Neural crest cell (in vitro differentiated cells): ENCODE results near the gene PLAAT5. TPM values are rescaled to one million over a fixed set of nuclear protein-coding genes. Genes with fewer than 3 reads are reported as not detected.
"Not testable (repeated sequence)": the region's sequence is repeated elsewhere in the genome, so short reads cannot be mapped to it uniquely, and the experiment has no call there.

Experiments
- DNase-seq: peaks from one replicate; pipeline ENCODE4 v3.0.0; 2021; ENCODE audit warnings: low read depth, mixed read lengths, low spot score
- H3K27ac Mint-ChIP-seq: one replicate; pipeline ENCODE4 v1.8.0; 2021; ENCODE audit warnings: mild to moderate bottlenecking, mixed read lengths; ENCODE audit not compliant: unreplicated experiment
- H3K27me3 Mint-ChIP-seq: 2 replicates; pipeline ENCODE4 v1.8.0; 2021; ENCODE audit warnings: low read depth, mild to moderate bottlenecking, mixed read lengths
- H3K36me3 Mint-ChIP-seq: 2 replicates; pipeline ENCODE4 v1.8.0; 2021; ENCODE audit warnings: low read depth, mild to moderate bottlenecking, mixed read lengths
- H3K4me1 Mint-ChIP-seq: 2 replicates; pipeline ENCODE4 v1.8.0; 2021; ENCODE audit warnings: mixed read lengths
- H3K4me3 Mint-ChIP-seq: one replicate; pipeline ENCODE4 v1.8.0; 2021; ENCODE audit warnings: mild to moderate bottlenecking, mixed read lengths
- H3K9me3 Mint-ChIP-seq: 2 replicates; pipeline ENCODE4 v1.8.0; 2021; ENCODE audit warnings: mixed read lengths
- total RNA-seq: library from RNA; stranded (reverse); gene quantifications from 2 replicates; pipeline ENCODE4 v1.2.1, GENCODE V29; 2021
- TF ChIP-seq, protein P1 (sequence below): fragments of 200-600 bp; sonication (generic); conservative IDR thresholded peaks from 2 replicates; pipeline ENCODE4 v1.5.0; 2021; ENCODE audit warnings: antibody characterized with exemption, mild to moderate bottlenecking

Gene PLAAT5
- total RNA-seq, 1 donor from 2014 or later = 0.77 TPM

DNA sequence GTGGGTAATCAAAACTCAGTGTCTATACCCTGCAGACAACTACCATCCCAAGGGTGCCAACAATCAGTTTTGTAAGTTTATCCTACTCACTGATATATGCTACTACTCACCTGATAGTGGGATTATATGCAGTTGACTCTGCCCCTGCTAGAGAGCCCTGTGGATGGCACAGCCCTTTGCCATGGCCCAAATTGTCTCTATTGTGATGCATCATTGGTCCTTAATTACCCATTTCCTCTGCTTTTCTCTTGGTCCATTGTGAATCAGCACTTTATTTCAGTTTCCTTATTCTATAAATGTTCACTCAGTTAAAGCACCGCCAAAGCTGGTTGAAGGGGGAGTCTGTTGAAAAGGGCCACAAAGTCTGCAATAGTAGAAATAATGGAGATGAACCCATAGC lies 42.3 kb downstream of the PLAAT5 start:
- Mint-ChIP-seq H3K27ac (no peak overlapping the region), H3K4me1 (no peaks in the 10 kb centered on the region), H3K9me3 (peaks cover under 1% of the 10 kb centered on the region), H3K36me3 (no peaks in the 10 kb centered on the region), H3K4me3 (no peak overlapping the region), H3K27me3 (peaks cover 64% of the 10 kb centered on the region)
- no peak for DNase-seq
- TF ChIP-seq, protein P1, sequence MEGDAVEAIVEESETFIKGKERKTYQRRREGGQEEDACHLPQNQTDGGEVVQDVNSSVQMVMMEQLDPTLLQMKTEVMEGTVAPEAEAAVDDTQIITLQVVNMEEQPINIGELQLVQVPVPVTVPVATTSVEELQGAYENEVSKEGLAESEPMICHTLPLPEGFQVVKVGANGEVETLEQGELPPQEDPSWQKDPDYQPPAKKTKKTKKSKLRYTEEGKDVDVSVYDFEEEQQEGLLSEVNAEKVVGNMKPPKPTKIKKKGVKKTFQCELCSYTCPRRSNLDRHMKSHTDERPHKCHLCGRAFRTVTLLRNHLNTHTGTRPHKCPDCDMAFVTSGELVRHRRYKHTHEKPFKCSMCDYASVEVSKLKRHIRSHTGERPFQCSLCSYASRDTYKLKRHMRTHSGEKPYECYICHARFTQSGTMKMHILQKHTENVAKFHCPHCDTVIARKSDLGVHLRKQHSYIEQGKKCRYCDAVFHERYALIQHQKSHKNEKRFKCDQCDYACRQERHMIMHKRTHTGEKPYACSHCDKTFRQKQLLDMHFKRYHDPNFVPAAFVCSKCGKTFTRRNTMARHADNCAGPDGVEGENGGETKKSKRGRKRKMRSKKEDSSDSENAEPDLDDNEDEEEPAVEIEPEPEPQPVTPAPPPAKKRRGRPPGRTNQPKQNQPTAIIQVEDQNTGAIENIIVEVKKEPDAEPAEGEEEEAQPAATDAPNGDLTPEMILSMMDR = no peak

DNA sequence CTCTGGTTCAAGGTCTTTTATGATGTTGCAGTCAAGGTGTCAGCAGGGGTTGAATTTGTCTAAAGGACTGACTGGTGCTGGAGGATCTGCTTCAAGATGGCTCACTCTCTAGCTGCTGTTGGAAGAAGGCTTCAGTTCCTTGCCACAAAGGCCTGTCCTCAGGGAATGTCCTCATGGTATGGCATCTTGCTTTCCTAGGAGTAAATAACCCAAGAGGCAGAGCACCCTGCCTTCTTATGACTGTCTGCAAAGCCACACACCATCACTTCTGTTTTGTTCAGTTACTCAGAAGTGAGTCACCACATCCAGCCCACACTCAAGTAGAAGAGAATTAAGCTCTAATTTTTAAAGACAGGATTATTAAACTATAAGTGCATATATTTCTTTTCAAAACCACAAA lies 45.2 kb downstream of the PLAAT5 start:
- no peaks in the 10 kb centered on the region for H3K4me1 Mint-ChIP-seq
- no peak for DNase-seq
- H3K27me3 Mint-ChIP-seq = peaks cover 53% of the 10 kb centered on the region
- H3K36me3 Mint-ChIP-seq = no peaks in the 10 kb centered on the region
- TF ChIP-seq, protein P1 = no peak
- no peak overlapping the region for H3K27ac Mint-ChIP-seq
- H3K4me3 Mint-ChIP-seq = no peak overlapping the region
- peaks cover 2% of the 10 kb centered on the region for H3K9me3 Mint-ChIP-seq

DNA sequence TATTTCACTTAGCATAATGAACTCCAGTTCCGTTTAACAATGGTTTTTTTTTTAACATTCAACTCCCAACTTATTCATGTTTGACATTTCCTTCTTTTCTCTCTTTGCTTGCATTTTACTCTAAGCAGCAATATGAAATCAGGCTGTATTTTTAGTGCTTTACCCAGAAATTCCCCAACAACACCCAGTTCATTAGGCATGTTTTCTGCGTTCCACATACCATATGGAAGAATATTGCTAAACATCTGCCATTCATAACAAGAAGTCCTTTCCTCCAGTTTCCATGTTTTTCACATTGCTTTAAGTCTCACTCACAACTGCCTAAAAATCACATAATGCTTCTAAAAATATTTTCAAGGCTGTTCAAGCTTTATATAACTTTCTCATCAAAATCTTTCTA lies 45.8 kb downstream of the PLAAT5 start:
- Mint-ChIP-seq H3K4me1 (no peaks in the 10 kb centered on the region), H3K36me3 (no peaks in the 10 kb centered on the region), H3K4me3 (no peak overlapping the region), H3K27ac (no peak overlapping the region), H3K9me3 (peaks cover 2% of the 10 kb centered on the region), H3K27me3 (peaks cover 47% of the 10 kb centered on the region)
- DNase-seq = no peak
- TF ChIP-seq, protein P1 = no peak

DNA sequence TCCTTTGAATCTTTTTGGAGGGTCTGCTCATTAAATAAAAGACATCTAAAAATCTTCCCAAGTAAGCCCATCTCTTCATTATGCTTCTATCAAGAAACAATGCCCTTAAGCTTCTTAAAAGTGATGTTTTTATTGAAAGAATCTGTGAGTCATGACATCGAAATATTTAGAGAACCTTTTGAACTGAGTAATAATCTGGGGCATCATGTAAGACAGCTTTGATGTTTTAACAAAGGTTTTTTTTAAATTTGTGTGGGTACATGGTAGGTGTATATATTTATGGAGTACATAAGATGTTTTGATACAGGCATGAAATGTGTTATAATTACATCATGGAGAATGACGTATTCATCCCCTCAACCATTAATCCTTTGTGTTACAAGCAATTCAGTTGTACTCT lies 46.8 kb downstream of the PLAAT5 start:
- Mint-ChIP-seq H3K4me1 (no peaks in the 10 kb centered on the region), H3K4me3 (no peak overlapping the region), H3K27me3 (peaks cover 43% of the 10 kb centered on the region), H3K27ac (no peak overlapping the region), H3K9me3 (peaks cover 2% of the 10 kb centered on the region), H3K36me3 (no peaks in the 10 kb centered on the region)
- TF ChIP-seq, protein P1 = no peak
- no peak for DNase-seq

DNA sequence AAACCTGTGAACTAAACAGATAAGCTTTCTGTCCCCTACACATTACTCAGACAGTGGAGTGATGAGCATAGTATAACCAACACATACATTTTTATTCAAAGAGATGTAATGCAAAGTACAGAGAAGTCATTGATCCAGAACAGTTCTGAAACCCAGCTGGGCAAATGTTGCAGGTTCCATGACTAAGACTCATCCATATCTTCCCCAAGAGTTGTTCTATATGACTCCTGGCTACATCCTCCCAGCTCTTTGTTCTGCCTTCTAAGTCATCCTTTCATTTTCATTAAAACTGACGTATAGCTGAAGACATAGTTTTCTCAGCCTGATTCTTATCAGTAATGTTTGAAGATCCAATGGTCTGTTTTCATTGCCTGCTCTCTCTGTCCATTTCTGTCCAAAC lies 47.3 kb downstream of the PLAAT5 start:
- Mint-ChIP-seq H3K27me3 (peaks cover 42% of the 10 kb centered on the region), H3K27ac (no peak overlapping the region)

DNA sequence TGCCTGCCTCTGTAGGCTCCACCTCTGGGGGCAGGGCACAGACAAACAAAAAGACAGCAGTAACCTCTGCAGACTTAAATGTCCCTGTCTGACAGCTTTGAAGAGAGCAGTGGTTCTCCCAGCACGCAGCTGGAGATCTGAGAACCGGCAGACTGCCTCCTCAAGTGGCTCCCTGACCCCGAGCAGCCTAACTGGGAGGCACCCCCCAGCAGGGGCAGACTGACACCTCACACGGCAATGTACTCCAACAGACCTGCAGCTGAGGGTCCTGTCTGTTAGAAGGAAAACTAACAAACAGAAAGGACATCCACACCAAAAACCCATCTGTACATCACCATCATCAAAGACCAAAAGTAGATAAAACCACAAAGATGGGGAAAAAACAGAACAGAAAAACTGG lies 55.1 kb downstream of the PLAAT5 start:
- H3K4me3 Mint-ChIP-seq, H3K9me3 Mint-ChIP-seq, H3K27ac Mint-ChIP-seq, H3K36me3 Mint-ChIP-seq, H3K4me1 Mint-ChIP-seq, DNase-seq: not testable (repeated sequence)
- peaks cover 33% of the 10 kb centered on the region for H3K27me3 Mint-ChIP-seq

More for the DNA sequence above, 47.3 kb downstream of the PLAAT5 start:
- TF ChIP-seq, protein P1 = no peak
- H3K4me3 Mint-ChIP-seq = no peak overlapping the region
- no peaks in the 10 kb centered on the region for H3K4me1 Mint-ChIP-seq
- H3K36me3 Mint-ChIP-seq = no peaks in the 10 kb centered on the region
- peaks cover 2% of the 10 kb centered on the region for H3K9me3 Mint-ChIP-seq
- no peak for DNase-seq

DNA sequence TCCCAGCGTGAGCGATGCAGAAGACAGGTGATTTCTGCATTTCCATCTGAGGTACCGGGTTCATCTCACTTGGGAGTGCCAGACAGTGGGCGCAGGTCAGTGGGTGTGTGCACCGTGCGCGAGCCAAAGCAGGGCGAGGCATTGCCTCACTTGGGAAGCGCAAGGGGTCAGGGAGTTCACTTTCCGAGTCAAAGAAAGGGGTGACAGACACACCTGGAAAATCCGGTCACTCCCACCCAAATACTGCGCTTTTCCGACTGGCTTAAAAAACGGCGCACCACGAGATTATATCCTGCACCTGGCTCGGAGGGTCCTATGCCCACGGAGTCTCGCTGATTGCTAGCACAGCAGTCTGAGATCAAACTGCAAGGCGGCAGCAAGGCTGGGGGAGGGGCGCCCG lies 55.6 kb downstream of the PLAAT5 start:
- not testable (repeated sequence) for H3K4me1 Mint-ChIP-seq, H3K9me3 Mint-ChIP-seq, DNase-seq, H3K36me3 Mint-ChIP-seq, H3K27ac Mint-ChIP-seq, H3K4me3 Mint-ChIP-seq
- H3K27me3 Mint-ChIP-seq = peaks cover 33% of the 10 kb centered on the region

DNA sequence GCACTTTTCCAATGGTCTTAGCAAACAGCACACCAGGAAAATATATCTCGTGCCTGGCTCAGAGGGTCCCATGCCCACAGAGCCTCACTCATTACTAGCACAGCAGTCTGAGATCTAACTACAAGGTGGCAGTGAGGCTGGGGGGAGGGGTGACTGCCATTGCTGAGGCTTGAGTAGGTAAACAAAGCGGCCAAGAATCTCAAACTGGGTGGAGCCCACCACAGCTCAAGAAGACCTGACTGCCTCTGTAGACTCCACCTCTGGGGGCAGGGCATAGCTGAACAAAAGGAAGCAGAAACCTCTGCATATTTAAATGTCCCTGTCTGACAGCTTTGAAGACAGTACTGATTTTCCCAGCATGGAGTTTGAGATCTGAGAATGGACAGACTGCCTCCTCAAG lies 60.2 kb downstream of the PLAAT5 start:
- DNase-seq, H3K9me3 Mint-ChIP-seq, H3K4me3 Mint-ChIP-seq, H3K36me3 Mint-ChIP-seq, H3K27ac Mint-ChIP-seq, H3K4me1 Mint-ChIP-seq: not testable (repeated sequence)
- H3K27me3 Mint-ChIP-seq = peaks cover 38% of the 10 kb centered on the region
